ENCODE data around the gene METTL8.

GRCh38 chr2:171447675-171448074 lies 13.9 kb upstream of the METTL8 start:
- no peak for TF ChIP-seq FOXK2 (IDR thresholded peaks at IDR 0.05)
- TF ChIP-seq ZNF367 (CRISPR knock-in tag; IDR thresholded peaks at IDR 0.05; ENCODE audit: borderline replicate concordance) = no peak
- TF ChIP-seq POLR2A (IDR thresholded peaks at IDR 0.05; ENCODE audit: insufficient read depth in 1 of 2, low read depth in 2 of 2, low read length in 2 of 2) = no peak

Data from HepG2 (cell line).